ENCODE data around the gene TIMM23.
"Not testable (repeated sequence)": the region's sequence is repeated elsewhere in the genome, so short reads cannot be mapped to it uniquely, and the experiment has no call there.

The TIMM23 gene

DNA sequence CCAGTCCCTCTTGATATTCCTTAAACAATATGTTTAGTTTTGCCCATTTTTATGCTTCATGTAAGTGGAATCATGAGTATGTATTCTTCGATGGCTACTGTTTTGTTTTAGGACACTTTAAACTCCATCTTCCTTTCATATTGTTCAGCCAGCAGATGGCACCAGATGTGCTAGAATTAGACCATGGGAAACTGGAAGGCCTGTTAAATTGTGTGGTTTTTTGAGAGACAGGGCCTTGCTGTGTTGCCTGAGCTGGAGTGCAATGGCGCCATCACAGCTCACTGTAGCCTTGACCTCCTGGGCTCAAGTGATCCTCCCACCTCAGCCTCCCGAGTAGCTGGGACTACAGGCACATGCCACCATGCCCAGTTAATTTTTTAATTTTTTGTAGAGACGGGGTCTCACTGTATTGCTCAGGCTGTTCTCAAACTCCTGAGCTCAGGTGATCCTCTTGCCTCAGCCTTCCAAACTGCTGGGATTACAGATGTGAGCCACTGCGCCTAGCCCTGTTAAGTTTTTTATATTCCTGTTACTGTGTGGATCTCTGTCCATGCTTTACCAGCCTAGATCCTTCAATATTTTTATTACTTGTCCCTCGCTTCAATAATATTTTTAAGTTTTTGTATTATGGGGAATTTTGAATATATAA lies 11.4 kb downstream of the TIMM23 start:
- CTCF ChIA-PET; POLR2A ChIA-PET; DNase-seq (ENCODE audit: extremely low spot score): not testable (repeated sequence)
- TF ChIP-seq, protein P1, sequence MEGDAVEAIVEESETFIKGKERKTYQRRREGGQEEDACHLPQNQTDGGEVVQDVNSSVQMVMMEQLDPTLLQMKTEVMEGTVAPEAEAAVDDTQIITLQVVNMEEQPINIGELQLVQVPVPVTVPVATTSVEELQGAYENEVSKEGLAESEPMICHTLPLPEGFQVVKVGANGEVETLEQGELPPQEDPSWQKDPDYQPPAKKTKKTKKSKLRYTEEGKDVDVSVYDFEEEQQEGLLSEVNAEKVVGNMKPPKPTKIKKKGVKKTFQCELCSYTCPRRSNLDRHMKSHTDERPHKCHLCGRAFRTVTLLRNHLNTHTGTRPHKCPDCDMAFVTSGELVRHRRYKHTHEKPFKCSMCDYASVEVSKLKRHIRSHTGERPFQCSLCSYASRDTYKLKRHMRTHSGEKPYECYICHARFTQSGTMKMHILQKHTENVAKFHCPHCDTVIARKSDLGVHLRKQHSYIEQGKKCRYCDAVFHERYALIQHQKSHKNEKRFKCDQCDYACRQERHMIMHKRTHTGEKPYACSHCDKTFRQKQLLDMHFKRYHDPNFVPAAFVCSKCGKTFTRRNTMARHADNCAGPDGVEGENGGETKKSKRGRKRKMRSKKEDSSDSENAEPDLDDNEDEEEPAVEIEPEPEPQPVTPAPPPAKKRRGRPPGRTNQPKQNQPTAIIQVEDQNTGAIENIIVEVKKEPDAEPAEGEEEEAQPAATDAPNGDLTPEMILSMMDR (IDR thresholded peaks at IDR 0.05; ENCODE audit: control extremely low read depth, extremely low read depth, low read depth, missing control alignments) = peak; percentile 22

DNA sequence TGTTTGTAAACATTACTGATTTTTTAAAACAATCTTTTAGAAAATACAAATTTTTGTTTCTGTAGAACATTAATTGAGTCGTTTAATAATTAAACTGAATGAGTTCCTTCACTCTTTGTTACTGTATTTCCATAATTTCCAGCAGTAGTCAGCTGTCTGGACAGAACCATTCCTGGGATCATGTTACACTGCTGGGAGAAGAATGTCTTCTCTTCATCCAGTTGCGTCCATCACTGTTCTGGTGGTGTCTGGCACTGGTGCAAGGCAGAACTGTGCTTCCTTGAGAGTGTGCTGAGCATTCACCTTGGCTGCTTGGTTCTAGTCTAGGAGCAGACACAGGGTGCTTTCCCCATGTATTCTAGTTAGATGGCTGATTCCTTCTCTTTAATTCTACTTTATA lies 12.2 kb downstream of the TIMM23 start:
- CTCF ChIA-PET; POLR2A ChIA-PET; DNase-seq (ENCODE audit: extremely low spot score): not testable (repeated sequence)

DNA sequence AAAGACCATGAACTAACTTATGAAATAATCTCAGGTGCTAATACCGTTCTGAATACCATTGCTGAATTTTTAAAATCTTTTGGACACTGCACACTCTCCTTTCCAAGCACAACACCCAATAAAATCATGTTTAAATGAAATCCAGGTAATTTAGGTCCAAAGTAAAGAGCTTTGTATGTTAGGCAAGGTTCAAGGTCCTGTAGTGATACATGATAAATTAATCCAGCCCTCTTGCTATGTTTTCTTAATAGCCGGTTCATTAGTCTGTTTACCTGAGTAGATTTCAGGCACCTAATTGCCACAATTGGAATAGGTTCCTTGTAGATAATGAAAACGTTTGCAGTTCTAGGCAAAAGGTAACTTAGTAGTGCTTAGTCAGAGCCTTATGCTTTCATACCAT lies 13.3 kb downstream of the TIMM23 start:
- CTCF ChIA-PET = interaction anchor here (1.0 kb wide), 1 partner anchor 44 kb away, joined by 3 read pairs; no protein-coding TSS in a partner anchor
- DNase-seq (ENCODE audit: extremely low spot score); POLR2A ChIA-PET: not testable (repeated sequence)

DNA sequence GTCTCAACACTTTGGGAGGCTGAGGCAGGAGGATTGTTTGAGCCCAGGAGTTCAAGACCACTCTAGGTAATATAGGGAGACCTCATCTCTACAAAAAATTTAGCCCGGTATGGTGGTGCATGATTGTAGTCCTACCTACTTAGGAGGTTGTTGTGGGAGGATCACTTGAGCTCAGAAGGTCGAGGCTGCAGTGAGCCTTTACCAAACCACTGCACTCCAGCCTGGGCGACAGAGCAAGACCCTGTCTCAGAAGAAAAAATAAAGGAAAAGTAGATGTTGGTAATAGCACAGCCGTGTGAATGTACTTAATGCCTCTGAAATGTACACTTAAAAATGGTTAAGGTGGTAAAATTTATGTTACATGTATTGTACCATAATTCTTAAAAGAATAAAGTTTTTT lies 25.3 kb downstream of the TIMM23 start:
- POLR2A ChIA-PET = no interaction called here

DNA sequence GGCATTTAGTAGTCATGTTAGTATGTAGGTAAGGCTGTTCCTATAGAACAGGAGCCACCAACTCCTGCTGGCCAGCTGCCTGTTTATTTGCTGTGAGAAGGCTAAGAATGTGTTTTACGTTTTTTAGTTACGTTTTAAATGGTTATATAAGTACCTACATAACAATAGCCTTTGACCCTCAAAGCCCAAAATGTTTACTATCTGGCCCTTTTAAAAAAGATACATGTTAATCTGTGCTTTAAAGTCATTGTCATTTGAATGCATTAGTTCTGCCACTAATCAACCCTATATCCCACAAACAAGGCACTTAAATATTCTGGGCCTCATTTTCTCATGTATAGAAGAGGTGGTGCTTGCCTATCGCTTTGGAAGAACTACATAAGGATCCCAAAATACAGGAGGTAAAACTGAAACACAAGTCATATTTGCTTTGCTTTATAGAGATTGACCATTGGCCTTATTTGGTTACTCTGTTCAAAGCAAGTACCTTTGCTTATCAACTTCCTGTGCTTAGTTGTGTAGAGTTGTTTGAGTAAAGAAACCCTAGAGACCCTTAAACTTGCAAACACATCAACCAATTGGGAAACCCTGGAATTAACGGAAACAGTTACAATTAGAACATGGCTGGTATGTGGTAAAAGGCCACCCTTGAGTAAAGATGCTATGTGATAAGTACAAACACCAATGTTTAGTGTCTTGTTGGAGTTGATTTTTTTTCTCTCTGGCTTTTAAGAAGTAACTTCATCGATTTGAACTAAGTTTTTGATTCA lies 25.9 kb downstream of the TIMM23 start:
- CTCF ChIA-PET = interaction anchor here (1.3 kb wide), 1 partner anchor 31 kb away, joined by 3 read pairs; no protein-coding TSS in a partner anchor
- TF ChIP-seq, protein P1 (IDR thresholded peaks at IDR 0.05; ENCODE audit: control extremely low read depth, extremely low read depth, low read depth, missing control alignments) = no peak
- POLR2A ChIA-PET = no interaction called here
- no peak for DNase-seq (ENCODE audit: extremely low spot score)

More for the DNA sequence above, 25.3 kb downstream of the TIMM23 start:
- CTCF ChIA-PET = interaction anchor here (1.3 kb wide), 1 partner anchor 32 kb away, joined by 3 read pairs; no protein-coding TSS in a partner anchor
- no peak for DNase-seq (ENCODE audit: extremely low spot score)
- TF ChIP-seq, protein P1 (IDR thresholded peaks at IDR 0.05; ENCODE audit: control extremely low read depth, extremely low read depth, low read depth, missing control alignments) = no peak

DNA sequence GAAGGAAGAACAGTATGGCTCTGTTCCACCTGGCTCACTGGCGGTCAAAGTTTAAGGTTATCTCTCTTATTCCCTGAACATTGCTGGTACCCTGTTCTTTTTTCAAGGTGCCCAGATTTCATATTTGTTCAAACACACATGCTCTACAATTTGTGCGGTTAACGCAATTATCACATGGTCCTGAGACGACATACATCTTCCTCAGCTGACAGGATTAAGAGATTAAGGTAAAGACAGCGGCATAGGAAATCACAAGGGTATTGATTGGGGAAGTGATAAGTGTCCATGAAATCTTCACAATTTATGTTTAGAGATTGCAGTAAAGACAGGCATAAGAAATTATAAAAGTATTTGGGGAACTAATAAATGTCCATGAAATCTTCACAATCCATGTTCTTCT lies 27.7 kb downstream of the TIMM23 start:
- POLR2A ChIA-PET; DNase-seq (ENCODE audit: extremely low spot score): not testable (repeated sequence)
- CTCF ChIA-PET = interaction anchor here (11.3 kb wide), 1 partner anchor 20 kb away, joined by 88 read pairs; no protein-coding TSS in a partner anchor

DNA sequence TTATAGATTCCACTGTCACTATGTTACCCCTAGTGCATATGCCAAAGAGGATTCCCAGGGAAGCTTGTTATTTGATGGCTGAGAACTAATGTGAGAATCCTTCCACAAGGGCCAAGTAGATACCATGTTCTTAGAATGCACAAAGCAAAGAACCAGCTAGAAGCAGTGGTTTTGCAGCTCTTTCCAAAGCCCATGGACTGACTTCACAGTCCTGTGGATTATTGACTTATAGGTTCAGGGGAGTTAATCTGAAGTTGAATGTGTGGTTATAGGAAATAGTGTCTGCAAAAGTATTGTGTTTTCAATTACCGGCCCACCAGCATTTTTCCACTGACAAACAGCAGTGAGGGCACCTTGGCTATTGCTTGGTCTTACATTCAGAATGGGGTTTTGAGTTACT lies 28.2 kb downstream of the TIMM23 start:
- ChIA-PET POLR2A (no interaction called here), CTCF (interaction anchor here (11.3 kb wide), 1 partner anchor 19 kb away, joined by 88 read pairs; no protein-coding TSS in a partner anchor)
- TF ChIP-seq, protein P1 (IDR thresholded peaks at IDR 0.05; ENCODE audit: control extremely low read depth, extremely low read depth, low read depth, missing control alignments) = no peak
- DNase-seq (ENCODE audit: extremely low spot score) = no peak

DNA sequence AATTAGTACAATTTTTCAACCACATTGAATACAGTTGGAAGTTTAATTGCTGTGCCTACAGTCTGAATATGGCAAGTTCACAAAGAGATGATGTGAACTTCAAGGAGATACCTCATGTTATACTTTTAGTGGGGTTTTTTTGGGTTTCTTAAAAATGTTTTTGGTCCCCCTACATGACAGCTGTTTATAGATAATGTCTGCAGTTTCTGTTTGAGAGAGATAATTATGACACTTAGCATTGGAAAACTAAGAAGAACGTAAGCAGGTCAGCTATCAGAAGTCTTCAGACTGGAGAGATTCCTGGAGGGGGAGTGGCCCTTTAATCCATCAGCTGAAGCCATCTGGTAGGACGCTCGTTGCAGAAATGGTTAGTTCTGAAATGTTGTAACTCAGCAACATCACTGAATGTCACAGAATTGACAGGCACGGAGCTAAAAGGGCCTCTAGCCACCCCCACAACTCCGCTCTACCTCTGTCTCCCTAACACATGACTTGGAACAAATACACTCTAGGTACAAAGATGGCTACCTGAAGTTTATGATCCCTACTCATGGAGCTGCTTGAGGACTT lies 29.0 kb downstream of the TIMM23 start:
- DNase-seq (ENCODE audit: extremely low spot score) = no peak

DNA sequence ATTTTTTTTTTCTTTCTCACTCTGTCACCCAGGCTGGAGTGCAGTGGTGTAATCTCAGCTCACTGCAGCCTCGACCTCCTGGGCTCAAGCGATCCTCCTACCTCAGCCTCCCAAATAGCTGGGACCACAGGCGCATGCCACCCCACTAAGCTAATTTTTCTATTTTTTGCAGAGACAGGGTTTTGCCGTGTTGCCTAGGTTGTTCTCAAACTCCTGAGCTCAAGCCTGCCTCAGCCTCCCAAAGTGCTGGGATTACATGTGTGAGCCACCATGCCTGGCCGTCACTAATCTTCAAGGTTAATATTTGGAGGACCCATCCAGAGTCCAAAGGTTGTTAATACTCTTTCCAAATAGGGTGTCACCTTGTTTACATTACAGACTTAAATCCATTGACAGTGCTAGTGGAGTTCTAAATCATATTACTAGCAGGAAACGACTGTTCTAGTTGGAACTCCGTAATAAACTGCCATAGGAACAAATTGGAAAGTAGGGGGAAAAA lies 29.9 kb downstream of the TIMM23 start:
- DNase-seq (ENCODE audit: extremely low spot score); POLR2A ChIA-PET: not testable (repeated sequence)
- CTCF ChIA-PET = interaction anchor here (1.1 to 11.3 kb wide), 3 partner anchors 17 to 538 kb away, joined by 3 to 88 read pairs (median 6); no protein-coding TSS in a partner anchor

More for the DNA sequence above, 29.0 kb downstream of the TIMM23 start:
- CTCF ChIA-PET = interaction anchor here (1.1 to 11.3 kb wide), 3 partner anchors 18 to 537 kb away, joined by 3 to 88 read pairs (median 6); no protein-coding TSS in a partner anchor
- POLR2A ChIA-PET = no interaction called here
- TF ChIP-seq, protein P1 (IDR thresholded peaks at IDR 0.05; ENCODE audit: control extremely low read depth, extremely low read depth, low read depth, missing control alignments) = no peak

All from GM10248 (cell line).